SH-SY5Y (cell line): ENCODE data around the gene NMRK1.

Experiments used
- GATA2 ChIP-seq: IDR thresholded peaks from 2 replicates; pipeline ENCODE4 v1.6.1; 2011; ENCODE audit warnings: mild to moderate bottlenecking, low read depth, low read length
- GATA3 ChIP-seq: IDR thresholded peaks from 2 replicates; pipeline ENCODE4 v1.6.1; 2011; ENCODE audit warnings: low read depth, mild to moderate bottlenecking, low read length, moderate library complexity

- TF ChIP-seq GATA2: no peak
- no peak for TF ChIP-seq GATA3
Observed at GRCh38 chr9:75019654-75020053, 68.3 kb downstream of the NMRK1 start.
